Measurements from ENCODE around the gene RAD9A. TPM values are rescaled to one million over a fixed set of nuclear protein-coding genes. Genes with fewer than 3 reads are reported as not detected.

RAD9A gene
- polyA plus RNA-seq, 1 donor, result 10.5 TPM

- no peak for DNase-seq
Measured at GRCh38 chr11:67441098-67441563, 49.3 kb downstream of the RAD9A start.

DNA sequence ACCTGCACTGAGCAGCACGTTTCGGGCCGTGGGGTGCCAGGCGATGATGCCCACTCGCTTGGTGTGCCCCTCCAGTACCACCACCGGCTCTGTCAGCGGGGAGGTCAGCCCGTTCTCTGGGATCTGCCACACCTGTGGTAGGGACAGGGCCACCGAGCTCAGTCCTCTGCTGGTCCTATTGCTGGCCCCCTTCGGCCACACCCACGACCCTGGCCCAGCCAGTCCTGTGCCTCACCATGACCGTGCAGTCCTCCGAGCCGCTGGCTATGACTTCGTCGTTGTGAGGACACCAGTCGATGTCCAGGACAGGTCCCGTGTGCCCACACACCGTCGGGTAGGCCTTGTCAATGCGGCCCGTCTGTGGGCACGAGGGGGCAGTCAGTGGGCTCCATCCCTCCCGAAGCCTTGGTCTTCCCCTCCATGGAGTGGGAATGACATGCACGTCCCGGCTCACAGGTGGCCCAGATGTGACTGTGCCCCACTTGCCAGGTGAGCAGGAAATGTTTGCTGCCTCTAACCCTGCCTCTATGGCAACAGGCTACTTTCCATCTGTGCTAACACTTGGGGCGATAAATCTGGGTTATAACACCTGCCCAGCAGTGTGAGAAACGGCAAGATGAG, 50.1 kb downstream of the RAD9A start:
- DNase-seq, result no peak

DNA sequence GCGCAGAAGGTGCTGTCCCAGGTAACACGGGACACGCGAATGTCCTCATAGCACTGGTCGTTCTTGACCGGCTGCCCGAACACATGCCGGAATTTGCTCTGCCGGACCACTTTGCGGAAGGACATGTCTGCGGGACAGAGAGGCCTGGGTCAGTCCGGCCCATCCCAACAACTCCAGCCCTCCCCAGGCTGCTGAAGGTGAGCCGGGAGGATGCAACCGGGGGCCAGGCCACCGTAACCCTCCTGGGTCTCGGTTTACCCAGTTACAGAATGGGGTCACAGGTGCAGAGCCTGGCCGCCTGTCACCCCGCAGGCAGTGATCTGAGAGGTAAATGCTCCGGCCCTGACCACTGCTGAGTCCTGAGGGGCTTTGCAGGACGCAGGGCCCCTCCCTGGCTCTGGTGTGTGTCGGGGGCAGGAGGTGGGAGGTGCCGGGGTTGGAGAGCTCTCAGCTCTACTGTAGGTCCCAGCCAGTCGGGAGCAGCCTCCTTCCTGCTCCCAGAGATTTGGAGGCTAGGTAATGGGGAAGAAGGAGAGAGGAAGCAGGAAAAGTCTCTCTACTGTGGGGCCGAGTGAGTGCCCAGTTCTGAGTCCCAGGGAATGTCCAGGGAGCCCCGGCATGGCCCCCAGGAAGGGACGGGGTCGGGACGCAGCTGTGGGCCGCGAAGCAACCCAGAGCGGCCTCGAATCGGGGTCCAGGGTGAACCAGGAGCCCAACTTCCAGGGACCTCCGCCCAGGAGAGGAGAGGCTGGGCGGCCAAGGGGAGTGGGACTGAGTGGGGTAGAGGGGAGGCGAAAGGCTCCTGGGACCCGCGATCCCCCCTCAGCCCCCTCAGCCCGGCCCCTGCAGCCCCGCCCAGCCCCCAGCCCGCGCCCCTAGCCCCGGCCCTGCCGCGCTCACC, 51.0 kb downstream of the RAD9A start:
- DNase-seq, result no peak

DNA sequence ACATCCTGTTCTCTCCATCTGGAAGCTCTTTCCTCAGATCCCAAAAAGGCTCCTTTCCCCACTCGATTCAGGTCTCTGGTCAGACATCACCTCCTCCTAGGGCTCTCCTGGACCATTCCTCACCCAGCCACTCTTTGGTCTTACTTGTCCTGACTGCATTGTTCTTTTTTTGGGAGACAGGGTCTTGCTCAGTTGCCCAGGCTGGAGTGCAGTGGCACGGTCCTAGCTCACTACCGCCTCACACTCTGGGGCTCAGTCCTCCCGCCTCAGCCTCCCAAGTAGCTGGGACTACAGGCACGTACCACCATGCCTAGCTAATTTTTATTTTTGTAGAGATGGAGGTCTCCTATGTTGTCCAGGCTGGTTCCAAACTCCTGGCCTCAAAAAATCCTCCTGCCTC, 53.7 kb downstream of the RAD9A start:
- no peak for DNase-seq

Other genes starting within 250 kb of the RAD9A start
- gene GRK2, start 125.5 kb upstream of the RAD9A start, polyA plus RNA-seq (ENCODE audit: insufficient read length), result 61.1 TPM
- gene ANKRD13D, start 102.7 kb upstream of the RAD9A start, polyA plus RNA-seq (ENCODE audit: insufficient read length), result 34.4 TPM
- gene SSH3, start 88.5 kb upstream of the RAD9A start, polyA plus RNA-seq (ENCODE audit: insufficient read length), result 20.5 TPM
- 33.3 TPM for gene POLD4, start 38.4 kb upstream of the RAD9A start, polyA plus RNA-seq (ENCODE audit: insufficient read length)
- 3.6 TPM for gene CLCF1, start 18.4 kb upstream of the RAD9A start, polyA plus RNA-seq (ENCODE audit: insufficient read length)
- gene PPP1CA, start 9.9 kb downstream of the RAD9A start, polyA plus RNA-seq (ENCODE audit: insufficient read length), result 146 TPM
- 5.4 TPM for gene TBC1D10C, start 12.1 kb downstream of the RAD9A start, polyA plus RNA-seq (ENCODE audit: insufficient read length)
- gene CARNS1, start 23.7 kb downstream of the RAD9A start, polyA plus RNA-seq (ENCODE audit: insufficient read length), result 87.1 TPM
- gene RPS6KB2, start 36.5 kb downstream of the RAD9A start, polyA plus RNA-seq (ENCODE audit: insufficient read length), result 30.3 TPM
- 0.67 TPM for gene PTPRCAP, start 45.7 kb downstream of the RAD9A start, polyA plus RNA-seq (ENCODE audit: insufficient read length)
- 30.0 TPM for gene CORO1B, start 51.5 kb downstream of the RAD9A start, polyA plus RNA-seq (ENCODE audit: insufficient read length)
- gene GPR152, start 60.7 kb downstream of the RAD9A start, polyA plus RNA-seq (ENCODE audit: insufficient read length), result not detected
- gene CABP4, start 63.4 kb downstream of the RAD9A start, polyA plus RNA-seq (ENCODE audit: insufficient read length), result 2.5 TPM
- gene TMEM134, start 77.3 kb downstream of the RAD9A start, polyA plus RNA-seq (ENCODE audit: insufficient read length), result 61.4 TPM
- gene AIP, start 91.0 kb downstream of the RAD9A start, polyA plus RNA-seq (ENCODE audit: insufficient read length), result 48.1 TPM
- gene PITPNM1, start 113.4 kb downstream of the RAD9A start, polyA plus RNA-seq (ENCODE audit: insufficient read length), result 7.4 TPM
- 23.6 TPM for gene CDK2AP2, start 116.2 kb downstream of the RAD9A start, polyA plus RNA-seq (ENCODE audit: insufficient read length)
- gene CABP2, start 131.5 kb downstream of the RAD9A start, polyA plus RNA-seq (ENCODE audit: insufficient read length), result not detected
- gene GSTP1, start 191.8 kb downstream of the RAD9A start, polyA plus RNA-seq (ENCODE audit: insufficient read length), result 215 TPM
- 155 TPM for gene NDUFV1, start 214.9 kb downstream of the RAD9A start, polyA plus RNA-seq (ENCODE audit: insufficient read length)
- gene NUDT8, start 238.0 kb downstream of the RAD9A start, polyA plus RNA-seq (ENCODE audit: insufficient read length), result 3.7 TPM
- gene TBX10, start 247.8 kb downstream of the RAD9A start, polyA plus RNA-seq (ENCODE audit: insufficient read length), result not detected

Measured in hindlimb muscle (tissue), 1 donor.